Prostate gland (tissue), 2 donors: ENCODE results near the gene PGR.

Experiments
- POLR2A ChIP-seq: fragments of 450-650 bp; IDR thresholded peaks from one replicate; pipeline ENCODE4 v1.6.1; 2016; ENCODE audit warnings: antibody characterized with exemption, mild to moderate bottlenecking
- POLR2AphosphoS5 ChIP-seq: sonication (generic); formaldehyde crosslinking; IDR thresholded peaks from one replicate; pipeline ENCODE4 v1.6.1; 2017; ENCODE audit warnings: antibody characterized with exemption
- TF ChIP-seq, protein P1 (sequence below), 4 experiments: fragments of 200-600 bp in 2 of 4; fragments of 450-650 bp in 2 of 4; sonication (generic) in 2 of 4; IDR thresholded peaks; 1 replicate in 3 of 4; 2 replicates in 1 of 4; pipeline ENCODE4 v1.5.1; 2016 to 2019; ENCODE audit warnings: antibody characterized with exemption in 4 of 4, mild to moderate bottlenecking in 2 of 4, moderate library complexity in 2 of 4

DNA sequence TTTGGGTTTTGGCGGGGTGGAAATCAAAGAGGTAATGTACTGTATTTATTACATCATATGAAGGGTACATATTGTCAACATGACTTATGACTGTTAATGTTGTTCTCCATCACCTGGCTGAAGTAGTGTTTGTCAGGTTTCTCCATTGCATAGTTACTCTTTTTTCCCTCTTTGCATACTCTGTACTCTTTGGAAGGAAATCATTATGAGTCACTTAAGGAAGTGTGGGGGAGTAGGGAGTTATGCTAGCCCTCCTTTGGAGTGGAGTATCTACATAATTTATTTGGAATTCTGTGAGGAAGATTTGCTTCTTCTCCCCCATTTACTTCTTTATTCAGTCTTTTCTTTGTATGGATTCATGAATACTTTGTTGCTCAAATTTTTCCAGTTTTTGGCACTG is 3.6 kb upstream of the PGR start:
- TF ChIP-seq, protein P1, sequence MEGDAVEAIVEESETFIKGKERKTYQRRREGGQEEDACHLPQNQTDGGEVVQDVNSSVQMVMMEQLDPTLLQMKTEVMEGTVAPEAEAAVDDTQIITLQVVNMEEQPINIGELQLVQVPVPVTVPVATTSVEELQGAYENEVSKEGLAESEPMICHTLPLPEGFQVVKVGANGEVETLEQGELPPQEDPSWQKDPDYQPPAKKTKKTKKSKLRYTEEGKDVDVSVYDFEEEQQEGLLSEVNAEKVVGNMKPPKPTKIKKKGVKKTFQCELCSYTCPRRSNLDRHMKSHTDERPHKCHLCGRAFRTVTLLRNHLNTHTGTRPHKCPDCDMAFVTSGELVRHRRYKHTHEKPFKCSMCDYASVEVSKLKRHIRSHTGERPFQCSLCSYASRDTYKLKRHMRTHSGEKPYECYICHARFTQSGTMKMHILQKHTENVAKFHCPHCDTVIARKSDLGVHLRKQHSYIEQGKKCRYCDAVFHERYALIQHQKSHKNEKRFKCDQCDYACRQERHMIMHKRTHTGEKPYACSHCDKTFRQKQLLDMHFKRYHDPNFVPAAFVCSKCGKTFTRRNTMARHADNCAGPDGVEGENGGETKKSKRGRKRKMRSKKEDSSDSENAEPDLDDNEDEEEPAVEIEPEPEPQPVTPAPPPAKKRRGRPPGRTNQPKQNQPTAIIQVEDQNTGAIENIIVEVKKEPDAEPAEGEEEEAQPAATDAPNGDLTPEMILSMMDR (IDR thresholded peaks at IDR 0.05), result no peak
- TF ChIP-seq POLR2A, result no peak
- no peak for TF ChIP-seq POLR2AphosphoS5
